Measurements from ENCODE around the gene MBP. TPM values are rescaled to one million over a fixed set of nuclear protein-coding genes. Genes with fewer than 3 reads are reported as not detected.

MBP gene
- polyA plus RNA-seq, 1 experiment, result 5.3 TPM

- POLR2A ChIA-PET, result interaction anchor here (0.6 to 0.7 kb wide), 3 partner anchors 40 to 136 kb away, joined by 3 to 4 read pairs (median 3); no protein-coding TSS in a partner anchor
- no peak overlapping the region for H3K27ac ChIP-seq (ENCODE audit: low read depth, low read length)
- CTCF ChIA-PET, result interaction anchor here (0.7 kb wide), 1 partner anchor 328 kb away, joined by 3 read pairs; no protein-coding TSS in a partner anchor
- no peak for DNase-seq (ENCODE audit: low read depth, low spot score)
- H3K4me3 ChIP-seq (ENCODE audit: low read depth, low read length), result peak overlapping the region; percentile 58
- H3K9me3 ChIP-seq (ENCODE audit: control insufficient read depth, insufficient read depth, low read length), result no peaks in the 10 kb centered on the region; the same call in 1 of the 2 replicates
- TF ChIP-seq CTCF (IDR thresholded peaks at IDR 0.05; ENCODE audit: low read depth, low read length), result no peak
- H3K27me3 ChIP-seq (ENCODE audit: control insufficient read depth, insufficient read depth, low read length), result peaks cover 11% of the 10 kb centered on the region
Observed at GRCh38 chr18:77131100-77131651, 1.4 kb downstream of the MBP start.

- CTCF ChIA-PET, result interaction anchor here (0.7 kb wide), 1 partner anchor 327 kb away, joined by 3 read pairs; no protein-coding TSS in a partner anchor
- no peak for TF ChIP-seq CTCF (IDR thresholded peaks at IDR 0.05; ENCODE audit: low read depth, low read length)
- DNase-seq (ENCODE audit: low read depth, low spot score), result no peak
- POLR2A ChIA-PET, result interaction anchor here (0.6 to 0.7 kb wide), 3 partner anchors 41 to 135 kb away, joined by 3 to 4 read pairs (median 3); no protein-coding TSS in a partner anchor
- H3K27me3 ChIP-seq (ENCODE audit: control insufficient read depth, insufficient read depth, low read length), result peaks cover 11% of the 10 kb centered on the region
- H3K9me3 ChIP-seq (ENCODE audit: control insufficient read depth, insufficient read depth, low read length), result no peaks in the 10 kb centered on the region; the same call in 1 of the 2 replicates
- H3K4me3 ChIP-seq (ENCODE audit: low read depth, low read length), result peak overlapping the region; percentile 58
- no peak overlapping the region for H3K27ac ChIP-seq (ENCODE audit: low read depth, low read length)
Observed at GRCh38 chr18:77130229-77131099, 2.1 kb downstream of the MBP start.

GRCh38 chr18:77129150-77129551, 3.4 kb downstream of the MBP start:
- Histone ChIP-seq H3K4me3 (ENCODE audit: low read depth, low read length) (no peak overlapping the region), H3K27ac (ENCODE audit: low read depth, low read length) (peak overlapping the region; percentile 47), H3K27me3 (ENCODE audit: control insufficient read depth, insufficient read depth, low read length) (peaks cover 11% of the 10 kb centered on the region), H3K9me3 (ENCODE audit: control insufficient read depth, insufficient read depth, low read length) (no peaks in the 10 kb centered on the region; the same call in 1 of the 2 replicates)
- POLR2A ChIA-PET, result no interaction called here
- CTCF ChIA-PET, result interaction anchor here (0.7 to 1.0 kb wide), 3 partner anchors 9 to 146 kb away, joined by 3 read pairs; no protein-coding TSS in a partner anchor
- DNase-seq (ENCODE audit: low read depth, low spot score), result peak; percentile 13
- TF ChIP-seq CTCF (IDR thresholded peaks at IDR 0.05; ENCODE audit: low read depth, low read length), result no peak

- DNase-seq (ENCODE audit: low read depth, low spot score), result peak; percentile 70
- peak overlapping the region; percentile 42 for H3K27ac ChIP-seq (ENCODE audit: low read depth, low read length)
- TF ChIP-seq CTCF (IDR thresholded peaks at IDR 0.05; ENCODE audit: low read depth, low read length), result no peak
- no peak overlapping the region for H3K4me3 ChIP-seq (ENCODE audit: low read depth, low read length)
- H3K27me3 ChIP-seq (ENCODE audit: control insufficient read depth, insufficient read depth, low read length), result peaks cover 11% of the 10 kb centered on the region
- POLR2A ChIA-PET, result interaction anchor here (0.7 kb wide), 1 partner anchor 10 kb away, joined by 3 read pairs; no protein-coding TSS in a partner anchor
- CTCF ChIA-PET, result interaction anchor here (1.2 kb wide), 1 partner anchor 83 kb away, joined by 5 read pairs; no protein-coding TSS in a partner anchor
- no peaks in the 10 kb centered on the region; the same call in 1 of the 2 replicates for H3K9me3 ChIP-seq (ENCODE audit: control insufficient read depth, insufficient read depth, low read length)
Observed at GRCh38 chr18:77127769-77128671, 4.6 kb downstream of the MBP start.

Measured in AG04450 (cell line).